IMR-90 (cell line): ENCODE data around the gene FNDC1. TPM values are rescaled to one million over a fixed set of nuclear protein-coding genes. Genes with fewer than 3 reads are reported as not detected.

ENCODE experiments used
- ATAC-seq: fragments of 200-7000 bp; cut with Tn5 transposase; 2 replicates; pipeline ENCODE4 v1.9.1; 2020; ENCODE audit warnings: low read depth, mild to moderate bottlenecking, moderate library complexity
- BruUV-seq: library from RNA; stranded (reverse); fragments of 400-500 nt; replicated peaks from 2 replicates; lab custom pipeline; 2021; lab: Mats Ljungman, UMichigan
- CTCF ChIA-PET: fragments of 300-600 bp; formaldehyde crosslinking; extraction: SDS; loops from one replicate; lab custom pipeline; 2021; ENCODE audit warnings: antibody characterized with exemption; lab: Yijun Ruan, JAX
- POLR2A ChIA-PET: fragments of 300-600 bp; sonication (Branson Sonifier 250); formaldehyde crosslinking; loops from one replicate; lab custom pipeline; 2022; ENCODE audit warnings: antibody characterized with exemption; ENCODE audit not compliant: unreplicated experiment; lab: Charles Lee
- DNase-seq: peaks from one replicate; pipeline ENCODE4 v3.0.0; 2013
- H2AFZ ChIP-seq: replicated peaks from 2 replicates; pipeline ENCODE3; 2013; ENCODE audit warnings: low read length, mild to moderate bottlenecking; ENCODE audit not compliant: poor library complexity
- H2AK5ac ChIP-seq: 2 replicates; pipeline ENCODE4 v1.6.1; 2013; ENCODE audit warnings: low read depth, low read length, inconsistent platforms
- H2AK9ac ChIP-seq: replicated peaks from 2 replicates; pipeline ENCODE3; 2013; ENCODE audit warnings: mild to moderate bottlenecking, low read depth, low read length, moderate library complexity; ENCODE audit not compliant: poor library complexity
- H2BK120ac ChIP-seq: 2 replicates; pipeline ENCODE4 v1.6.1; 2013; ENCODE audit warnings: low read depth, low read length, inconsistent platforms
- H2BK15ac ChIP-seq: 3 replicates; pipeline ENCODE4 v1.6.1; 2013; ENCODE audit warnings: low read depth, low read length, inconsistent platforms
- H2BK20ac ChIP-seq: 2 replicates; pipeline ENCODE4 v1.6.1; 2013; ENCODE audit warnings: low read depth, mild to moderate bottlenecking, inconsistent platforms, low read length, moderate library complexity
- H2BK5ac ChIP-seq: 2 replicates; pipeline ENCODE4 v1.6.1; 2013; ENCODE audit warnings: mild to moderate bottlenecking, low read depth, low read length, inconsistent platforms; ENCODE audit not compliant: poor library complexity, severe bottlenecking
- H3K14ac ChIP-seq: replicated peaks from 2 replicates; pipeline ENCODE4 v1.6.1; 2013; ENCODE audit warnings: low read depth, low read length, inconsistent platforms
- H3K18ac ChIP-seq: 2 replicates; pipeline ENCODE4 v1.6.1; 2013; ENCODE audit warnings: low read depth, low read length, control low read depth
- H3K23ac ChIP-seq: 2 replicates; pipeline ENCODE4 v1.6.1; 2013; ENCODE audit warnings: low read depth, low read length, inconsistent platforms
- H3K27ac ChIP-seq: 2 replicates; pipeline ENCODE4 v1.5.1; 2013; ENCODE audit warnings: mild to moderate bottlenecking, control low read depth, low read length; ENCODE audit not compliant: insufficient read depth
- H3K27me3 ChIP-seq: 2 replicates; pipeline ENCODE4 v1.6.1; 2013; ENCODE audit warnings: low read length; ENCODE audit not compliant: control insufficient read depth, insufficient read depth
- H3K36me3 ChIP-seq: 2 replicates; pipeline ENCODE4 v1.6.1; 2013; ENCODE audit warnings: low read length, mixed read lengths; ENCODE audit not compliant: control insufficient read depth, insufficient read depth
- H3K4ac ChIP-seq: 2 replicates; pipeline ENCODE4 v1.6.1; 2013; ENCODE audit warnings: low read depth, low read length, inconsistent platforms
- H3K4me1 ChIP-seq: 2 replicates; pipeline ENCODE4 v1.6.1; 2013; ENCODE audit warnings: low read length, mixed read lengths; ENCODE audit not compliant: control insufficient read depth, insufficient read depth
- H3K4me2 ChIP-seq: 2 replicates; pipeline ENCODE4 v1.6.1; 2013; ENCODE audit warnings: low read depth, mild to moderate bottlenecking, control low read depth, low read length, moderate library complexity
- H3K4me3 ChIP-seq: 2 replicates; pipeline ENCODE4 v1.5.1; 2013; ENCODE audit warnings: low read depth, mild to moderate bottlenecking, control low read depth, low read length, moderate library complexity; ENCODE audit not compliant: insufficient read depth
- H3K56ac ChIP-seq: 2 replicates; pipeline ENCODE4 v1.6.1; 2013; ENCODE audit warnings: low read length, inconsistent platforms; ENCODE audit not compliant: insufficient read depth; ENCODE audit errors: extremely low read depth
- H3K79me1 ChIP-seq, 2 experiments: 2 replicates each; pipeline ENCODE4 v1.6.1; 2013; ENCODE audit warnings: low read length in 2 of 2, inconsistent platforms in 1 of 2, low read depth in 1 of 2
- H3K9ac ChIP-seq: 2 replicates; pipeline ENCODE4 v1.6.1; 2013; ENCODE audit warnings: low read depth, low read length, control low read depth
- H3K9me1 ChIP-seq: 2 replicates; pipeline ENCODE4 v1.6.1; 2013; ENCODE audit warnings: low read length, inconsistent platforms; ENCODE audit not compliant: insufficient read depth
- H3K9me3 ChIP-seq: 2 replicates; pipeline ENCODE4 v1.6.1; 2013; ENCODE audit warnings: low read length; ENCODE audit not compliant: control insufficient read depth, insufficient read depth
- H4K20me1 ChIP-seq: 2 replicates; pipeline ENCODE4 v1.6.1; 2013; ENCODE audit warnings: low read length, inconsistent platforms; ENCODE audit not compliant: insufficient read depth
- H4K5ac ChIP-seq: 2 replicates; pipeline ENCODE4 v1.6.1; 2013; ENCODE audit warnings: mild to moderate bottlenecking, low read depth, low read length, control low read depth
- H4K8ac ChIP-seq, 2 experiments: 2 replicates each; pipeline ENCODE4 v1.6.1; 2013; ENCODE audit warnings: low read depth in 2 of 2, low read length in 2 of 2, control low read depth in 1 of 2, inconsistent platforms in 1 of 2
- H4K91ac ChIP-seq: 2 replicates; pipeline ENCODE4 v1.6.1; 2013; ENCODE audit warnings: low read depth, low read length, inconsistent platforms; ENCODE audit not compliant: insufficient read depth
- CTCF ChIP-seq: conservative IDR thresholded peaks from 2 replicates; pipeline ENCODE4 v1.5.1; 2012; ENCODE audit warnings: mild to moderate bottlenecking, low read depth, low read length, improper control_type of control experiment
- ELK1 ChIP-seq: fragments of 150-350 bp; IDR thresholded peaks from 2 replicates; pipeline ENCODE4 v1.6.1; 2016; ENCODE audit warnings: low read depth, mild to moderate bottlenecking, low read length, moderate library complexity, borderline replicate concordance
- RAD21 ChIP-seq: IDR thresholded peaks from 2 replicates; pipeline ENCODE4 v1.6.1; 2012; ENCODE audit warnings: low read length, improper control_type of control experiment
- SMC3 ChIP-seq: fragments of 150-350 bp; IDR thresholded peaks from 2 replicates; pipeline ENCODE4 v1.6.1; 2016; ENCODE audit warnings: low read depth, mild to moderate bottlenecking, antibody characterized with exemption, low read length, moderate library complexity
- WGBS, 2 experiments: methylation state at CpG; one replicate each; pipeline versions ENCODE4 v1.1.5 to v1.1.7; 2013; ENCODE audit warnings: missing lambda C conversion rate in 2 of 2; ENCODE audit not compliant: insufficient read length in 1 of 2; ENCODE audit errors: extremely low coverage in 2 of 2; 5-methylcytosine and 5-hydroxymethylcytosine counted together
- dilution Hi-C: fragments of 300-500 bp; cut with HindIII; formaldehyde crosslinking; loops from one replicate; pipeline ENCODE4 v1.14.3; 2018; ENCODE audit warnings: low sequenced_read_pairs; ENCODE audit not compliant: unreplicated experiment
- in situ Hi-C: fragments of 300-500 bp; cut with MboI; formaldehyde crosslinking; loops from 3 replicates; pipeline ENCODE4 v1.14.3; 2019; ENCODE audit warnings: low sequenced_read_pairs, inconsistent platforms, mixed read lengths
- intact Hi-C: fragments of 100-400 bp; cut with micrococcal nuclease; formaldehyde crosslinking; loops from 2 replicates; pipeline ENCODE4 v1.10.0; 2022
- polyA plus RNA-seq, 3 experiments: library from polyadenylated mRNA; depleted of rRNA; stranded (reverse); fragments of >200 nt; gene quantifications; 2 replicates each; pipeline ENCODE4 v1.2.3, GENCODE V29; 2012; ENCODE audit warnings: low replicate concordance in 1 of 3
- total RNA-seq: library from RNA; depleted of rRNA; stranded (reverse); fragments of >200 nt; gene quantifications from 2 replicates; pipeline ENCODE4 v1.2.3, GENCODE V29; 2012

FNDC1 gene
- total and polyA plus RNA-seq, 2 of the 4 experiments (the other 2 are of a cell fraction) = 0.03 TPM; not detected in 1

- Histone ChIP-seq H3K9me3 (no peaks in the 10 kb centered on the region), H2BK15ac (no peak overlapping the region), H3K27ac (no peak overlapping the region), H3K36me3 (no peaks in the 10 kb centered on the region), H3K23ac (no peak overlapping the region), H3K27me3 (peaks cover 32% of the 10 kb centered on the region), H2BK20ac (no peak overlapping the region), H4K20me1 (no peaks in the 10 kb centered on the region), H2BK5ac (no peak overlapping the region), H3K14ac (no peak overlapping the region), H4K91ac (no peak overlapping the region), H3K18ac (no peak overlapping the region), H3K9ac (no peak overlapping the region), H2AK5ac (no peak overlapping the region), H2AFZ (no peak overlapping the region), H3K4me3 (no peak overlapping the region), H3K4me2 (no peak overlapping the region), H4K8ac (no peak overlapping the region), H3K9me1 (no peaks in the 10 kb centered on the region), H2AK9ac (no peak overlapping the region), H3K4me1 (no peaks in the 10 kb centered on the region), H4K5ac (no peak overlapping the region), H3K56ac (no peak overlapping the region), H3K79me1 (no peaks in the 10 kb centered on the region), H3K4ac (no peak overlapping the region), H2BK120ac (no peak overlapping the region)
- dilution Hi-C loops (no loop called here), in situ Hi-C loops (no loop called here), intact Hi-C loops (loop anchor here (1.0 to 2.0 kb wide), 3 partner anchors 93 to 431 kb away; no protein-coding TSS in a partner anchor)
- TF ChIP-seq RAD21 (peak; percentile 80), CTCF (peak; percentile 83), ELK1 (no peak), SMC3 (peak; percentile 66)
- WGBS, 2 experiments = no CpG with 5 or more reads among the region's 9 CpGs
- ChIA-PET POLR2A (no interaction called here), CTCF (interaction anchor here (0.6 to 1.8 kb wide), 9 partner anchors 9 to 654 kb away, joined by 3 to 18 read pairs (median 4); no protein-coding TSS in a partner anchor)
- BruUV-seq = no TSS peak
- DNase-seq (peak; percentile 46), ATAC-seq (peak; percentile 90)
Observed at GRCh38 chr6:159134701-159135364, 34.4 kb upstream of the FNDC1 start.
